Measurements from ENCODE around the gene SCTR.
A peak's percentile ranks its signal among the peaks of the same experiment; 100 is the strongest.

SCTR gene

GRCh38 chr2:119544075-119544938, 20.0 kb upstream of the SCTR start, which contains the start of gene CFAP221:
CFAP221 (plus strand) TSS chr2:119544449; CDS start chr2:119546132, 1,683 bp downstream.
- H3K4me3 ChIP-seq (ENCODE audit: low read depth, low read length): peak within 1 kb of the TSS; percentile 57
- peak; percentile 53 for DNase-seq (ENCODE audit: low read depth)
- no peak for TF ChIP-seq CTCF (IDR thresholded peaks at IDR 0.05; ENCODE audit: control insufficient read depth, extremely low read depth, insufficient read depth)

GRCh38 chr2:119541476-119541875, 17.2 kb upstream of the SCTR start:
- H3K4me3 ChIP-seq (ENCODE audit: low read depth, low read length): no peak overlapping the region
- DNase-seq (ENCODE audit: low read depth): no peak
- TF ChIP-seq CTCF (IDR thresholded peaks at IDR 0.05; ENCODE audit: control insufficient read depth, extremely low read depth, insufficient read depth): no peak

- DNase-seq (ENCODE audit: low read depth): no peak
- H3K4me3 ChIP-seq (ENCODE audit: low read depth, low read length): no peak overlapping the region
- no peak for TF ChIP-seq CTCF (IDR thresholded peaks at IDR 0.05; ENCODE audit: control insufficient read depth, extremely low read depth, insufficient read depth)
Observed at GRCh38 chr2:119537792-119538191, 13.5 kb upstream of the SCTR start.

- no peak overlapping the region for H3K4me3 ChIP-seq (ENCODE audit: low read depth, low read length)
- DNase-seq (ENCODE audit: low read depth): no peak
- TF ChIP-seq CTCF (IDR thresholded peaks at IDR 0.05; ENCODE audit: control insufficient read depth, extremely low read depth, insufficient read depth): no peak
Observed at GRCh38 chr2:119536707-119537106, 12.4 kb upstream of the SCTR start.

GRCh38 chr2:119536211-119536610, 11.9 kb upstream of the SCTR start:
- DNase-seq (ENCODE audit: low read depth): no peak
- TF ChIP-seq CTCF (IDR thresholded peaks at IDR 0.05; ENCODE audit: control insufficient read depth, extremely low read depth, insufficient read depth): no peak
- no peak overlapping the region for H3K4me3 ChIP-seq (ENCODE audit: low read depth, low read length)

GRCh38 chr2:119533560-119533959, 9.3 kb upstream of the SCTR start:
- TF ChIP-seq CTCF (IDR thresholded peaks at IDR 0.05; ENCODE audit: control insufficient read depth, extremely low read depth, insufficient read depth): no peak
- H3K4me3 ChIP-seq (ENCODE audit: low read depth, low read length): no peak overlapping the region
- no peak for DNase-seq (ENCODE audit: low read depth)

- DNase-seq (ENCODE audit: low read depth): no peak
- H3K4me3 ChIP-seq (ENCODE audit: low read depth, low read length): no peak overlapping the region
- TF ChIP-seq CTCF (IDR thresholded peaks at IDR 0.05; ENCODE audit: control insufficient read depth, extremely low read depth, insufficient read depth): 0 out of 2 replicates have a peak, but pooled peaks have one; percentile 5
Observed at GRCh38 chr2:119531292-119531691, 7.0 kb upstream of the SCTR start.
